Parathyroid adenoma (tissue), 2 donors: ENCODE data around the gene HSPB7.
"Not testable (repeated sequence)": the region's sequence is repeated elsewhere in the genome, so short reads cannot be mapped to it uniquely, and the experiment has no call there.

Source experiments
- H2AFZ ChIP-seq: fragments of 300-600 bp; sonication (generic); one replicate; pipeline ENCODE4 v1.7.0; 2017; ENCODE audit warnings: antibody characterized with exemption, mild to moderate bottlenecking
- H3K27ac ChIP-seq: fragments of 300-600 bp; sonication (generic); one replicate; pipeline ENCODE4 v1.7.0; 2017
- H3K27me3 ChIP-seq: fragments of 300-600 bp; sonication (generic); one replicate; pipeline ENCODE4 v1.7.0; 2017; ENCODE audit warnings: low read length; ENCODE audit not compliant: control insufficient read depth, insufficient read depth
- H3K36me3 ChIP-seq: fragments of 300-600 bp; sonication (generic); one replicate; pipeline ENCODE4 v1.7.0; 2017; ENCODE audit warnings: low read length; ENCODE audit not compliant: control insufficient read depth, insufficient read depth
- H3K4me1 ChIP-seq: fragments of 300-600 bp; sonication (generic); one replicate; pipeline ENCODE4 v1.7.0; 2017; ENCODE audit warnings: control low read depth
- H3K4me2 ChIP-seq: fragments of 300-600 bp; sonication (generic); one replicate; pipeline ENCODE4 v1.7.0; 2017; ENCODE audit warnings: low read length
- H3K4me3 ChIP-seq: fragments of 300-600 bp; sonication (generic); one replicate; pipeline ENCODE4 v1.7.0; 2017; ENCODE audit warnings: low read depth, low read length
- H3K79me2 ChIP-seq: fragments of 300-600 bp; sonication (generic); one replicate; pipeline ENCODE4 v1.7.0; 2017; ENCODE audit warnings: control low read depth
- H3K9ac ChIP-seq: fragments of 300-600 bp; sonication (generic); one replicate; pipeline ENCODE4 v1.7.0; 2017; ENCODE audit warnings: mild to moderate bottlenecking
- H3K9me3 ChIP-seq: fragments of 300-600 bp; sonication (generic); one replicate; pipeline ENCODE4 v1.7.0; 2017; ENCODE audit warnings: low read length; ENCODE audit not compliant: control insufficient read depth
- TF ChIP-seq, protein P1 (sequence below): fragments of 300-600 bp; sonication (generic); IDR thresholded peaks from one replicate; pipeline ENCODE4 v1.7.0; 2017; ENCODE audit warnings: antibody characterized with exemption, mild to moderate bottlenecking
- donor health status: primary hyperparathyroidism.

HSPB7 gene

DNA sequence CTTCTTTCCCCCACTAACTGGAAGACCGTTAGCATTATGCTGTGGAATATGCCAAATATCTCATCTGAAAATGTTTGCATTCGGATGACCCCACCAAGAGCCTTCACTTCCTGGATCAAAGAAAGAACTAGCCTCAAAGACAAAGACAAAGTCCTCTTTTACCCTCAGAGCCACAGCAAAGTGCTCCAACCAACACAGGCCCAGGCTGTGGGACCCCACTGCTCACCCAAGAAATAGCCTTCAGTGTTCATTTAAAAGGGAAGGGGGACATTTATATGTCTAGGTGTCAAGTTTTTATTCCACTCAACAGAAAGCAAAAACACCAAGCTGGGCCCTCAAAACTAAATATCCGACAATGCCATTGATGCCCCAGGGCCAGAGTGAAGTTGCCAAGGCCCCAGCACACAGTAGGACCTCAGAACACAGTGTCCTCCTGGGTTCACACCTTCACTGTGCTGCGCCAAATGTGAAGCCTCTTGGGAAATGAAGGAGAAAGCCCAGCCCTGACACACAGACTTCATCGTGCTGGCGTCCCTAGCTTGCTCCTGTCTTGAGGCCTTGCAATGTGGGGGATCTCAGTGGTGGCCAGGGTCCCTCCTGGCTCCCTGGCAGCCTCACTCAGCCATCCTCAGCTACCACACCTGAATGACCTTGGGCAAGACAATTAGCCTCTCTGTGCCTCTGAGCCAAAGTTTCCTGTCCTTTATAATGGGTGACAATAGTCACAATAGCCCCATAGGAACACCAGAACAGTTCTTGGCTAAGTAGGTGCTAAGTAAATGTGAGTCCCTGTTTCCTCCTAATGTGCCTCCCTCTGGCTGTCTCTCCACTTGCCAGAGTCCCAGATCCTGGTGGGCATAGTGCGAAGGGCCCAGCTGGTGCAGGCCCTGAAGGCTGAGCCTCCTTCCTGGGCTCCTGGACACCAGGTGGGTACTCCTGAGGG is 37.0 kb upstream of the HSPB7 start:
- Histone ChIP-seq H3K9ac (no peak overlapping the region), H3K27me3 (no peaks in the 10 kb centered on the region)

DNA sequence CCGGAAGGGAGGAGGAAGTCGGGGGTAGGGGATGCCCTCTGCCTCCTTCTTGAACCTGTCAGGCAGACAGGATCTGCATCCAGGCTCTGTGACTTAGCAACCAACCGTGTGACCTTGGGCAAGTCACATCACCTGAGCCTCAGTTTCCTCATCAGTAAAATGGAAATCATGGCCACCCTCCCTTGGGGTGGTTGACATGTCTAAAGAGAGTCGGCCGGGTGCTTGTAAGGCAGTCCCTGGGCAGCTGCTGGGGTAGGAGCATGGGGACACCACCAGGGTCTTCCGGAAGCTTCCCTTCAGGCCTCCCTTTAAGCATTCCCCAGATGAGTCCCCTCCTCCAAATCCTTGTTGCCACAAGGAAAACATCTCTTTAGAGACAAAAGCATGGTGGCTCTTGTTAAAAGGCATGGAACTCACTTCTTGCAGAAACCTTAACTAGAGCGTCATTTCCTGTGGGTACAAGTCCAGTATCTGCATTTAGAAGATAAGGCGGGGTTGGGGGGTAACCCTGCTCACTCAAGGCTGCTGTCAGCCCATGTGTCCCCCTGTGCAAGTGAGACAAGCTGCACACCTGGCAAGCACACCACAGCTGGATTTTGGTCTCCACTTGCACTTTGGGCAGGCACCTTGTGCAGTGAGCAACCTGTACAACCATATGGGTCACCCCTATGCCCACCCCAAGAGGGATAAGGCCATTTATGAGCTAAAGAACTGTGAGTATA is 36.1 kb upstream of the HSPB7 start:
- no peak overlapping the region for H3K4me3 ChIP-seq
- no peak overlapping the region for H3K9ac ChIP-seq
- H3K9me3 ChIP-seq: no peaks in the 10 kb centered on the region
- no peak overlapping the region for H3K27ac ChIP-seq
- H3K79me2 ChIP-seq: no peaks in the 10 kb centered on the region
- H3K27me3 ChIP-seq: no peaks in the 10 kb centered on the region
- peaks cover 2% of the 10 kb centered on the region for H3K4me1 ChIP-seq
- TF ChIP-seq, protein P1, sequence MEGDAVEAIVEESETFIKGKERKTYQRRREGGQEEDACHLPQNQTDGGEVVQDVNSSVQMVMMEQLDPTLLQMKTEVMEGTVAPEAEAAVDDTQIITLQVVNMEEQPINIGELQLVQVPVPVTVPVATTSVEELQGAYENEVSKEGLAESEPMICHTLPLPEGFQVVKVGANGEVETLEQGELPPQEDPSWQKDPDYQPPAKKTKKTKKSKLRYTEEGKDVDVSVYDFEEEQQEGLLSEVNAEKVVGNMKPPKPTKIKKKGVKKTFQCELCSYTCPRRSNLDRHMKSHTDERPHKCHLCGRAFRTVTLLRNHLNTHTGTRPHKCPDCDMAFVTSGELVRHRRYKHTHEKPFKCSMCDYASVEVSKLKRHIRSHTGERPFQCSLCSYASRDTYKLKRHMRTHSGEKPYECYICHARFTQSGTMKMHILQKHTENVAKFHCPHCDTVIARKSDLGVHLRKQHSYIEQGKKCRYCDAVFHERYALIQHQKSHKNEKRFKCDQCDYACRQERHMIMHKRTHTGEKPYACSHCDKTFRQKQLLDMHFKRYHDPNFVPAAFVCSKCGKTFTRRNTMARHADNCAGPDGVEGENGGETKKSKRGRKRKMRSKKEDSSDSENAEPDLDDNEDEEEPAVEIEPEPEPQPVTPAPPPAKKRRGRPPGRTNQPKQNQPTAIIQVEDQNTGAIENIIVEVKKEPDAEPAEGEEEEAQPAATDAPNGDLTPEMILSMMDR: no peak
- no peaks in the 10 kb centered on the region for H3K36me3 ChIP-seq
- no peak overlapping the region for H3K4me2 ChIP-seq
- H2AFZ ChIP-seq: no peak overlapping the region

More for the DNA sequence above, 37.0 kb upstream of the HSPB7 start:
- Histone ChIP-seq H3K36me3 (no peaks in the 10 kb centered on the region), H3K4me1 (peaks cover 2% of the 10 kb centered on the region), H3K9me3 (no peaks in the 10 kb centered on the region), H3K4me2 (no peak overlapping the region), H3K79me2 (no peaks in the 10 kb centered on the region), H2AFZ (no peak overlapping the region), H3K27ac (no peak overlapping the region), H3K4me3 (no peak overlapping the region)
- TF ChIP-seq, protein P1: no peak

- not testable (repeated sequence) for H3K9ac ChIP-seq, H3K36me3 ChIP-seq, H3K4me3 ChIP-seq, H3K4me1 ChIP-seq, H3K79me2 ChIP-seq, H3K27me3 ChIP-seq, H2AFZ ChIP-seq, H3K9me3 ChIP-seq, H3K4me2 ChIP-seq, H3K27ac ChIP-seq
These were observed 34.1 kb upstream of the HSPB7 start for GRCh38 chr1:16051949-16052348.

DNA sequence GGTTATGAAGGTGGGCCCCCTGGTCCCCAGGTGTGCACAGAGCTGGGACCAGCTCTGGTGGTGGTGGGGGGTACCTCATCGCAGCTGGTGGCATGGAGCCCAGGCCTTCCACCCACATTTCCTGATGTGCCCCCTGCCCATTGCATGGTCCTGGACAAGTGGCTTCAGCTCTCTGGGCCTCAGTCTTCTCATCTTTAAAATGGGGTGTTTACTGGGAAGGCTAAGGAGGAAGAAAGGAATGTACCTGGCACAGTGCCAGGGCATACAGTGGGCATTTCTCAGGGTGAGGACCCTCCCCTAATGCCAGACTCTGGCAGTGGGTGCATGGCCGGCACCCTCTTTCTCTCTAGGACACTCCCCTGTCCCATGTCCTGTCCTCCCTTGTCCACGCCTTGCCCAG is 33.2 kb upstream of the HSPB7 start:
- H3K9ac ChIP-seq: no peak overlapping the region
- no peaks in the 10 kb centered on the region for H3K79me2 ChIP-seq
- H2AFZ ChIP-seq: no peak overlapping the region
- no peaks in the 10 kb centered on the region for H3K9me3 ChIP-seq
- H3K4me1 ChIP-seq: peaks cover 2% of the 10 kb centered on the region
- TF ChIP-seq, protein P1: no peak
- H3K27me3 ChIP-seq: no peaks in the 10 kb centered on the region
- H3K4me2 ChIP-seq: no peak overlapping the region
- H3K4me3 ChIP-seq: no peak overlapping the region
- H3K36me3 ChIP-seq: no peaks in the 10 kb centered on the region
- no peak overlapping the region for H3K27ac ChIP-seq

DNA sequence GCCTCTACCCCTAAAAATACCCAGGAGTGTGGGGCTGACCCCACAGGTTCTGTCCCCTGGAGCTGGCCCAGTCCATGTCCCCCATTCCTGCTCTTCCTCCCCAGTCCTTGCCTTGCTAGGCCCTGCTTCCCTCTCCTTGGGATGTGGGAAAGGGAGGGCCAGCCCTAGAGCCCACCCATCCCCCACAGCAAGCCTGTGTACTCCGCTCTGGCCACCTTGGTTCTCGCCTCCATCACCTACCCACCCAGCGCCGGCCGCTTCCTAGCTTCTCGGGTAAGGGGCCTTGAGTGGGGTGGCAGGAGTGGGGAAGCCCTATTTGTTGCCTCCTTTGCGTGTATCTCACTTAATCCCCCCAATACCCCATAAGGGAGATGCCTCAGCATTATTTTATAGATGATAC is 32.5 kb upstream of the HSPB7 start:
- TF ChIP-seq, protein P1: no peak
- Histone ChIP-seq H3K4me1 (no peaks in the 10 kb centered on the region), H2AFZ (no peak overlapping the region), H3K4me2 (no peak overlapping the region), H3K27ac (no peak overlapping the region), H3K9ac (no peak overlapping the region), H3K36me3 (no peaks in the 10 kb centered on the region), H3K79me2 (no peaks in the 10 kb centered on the region), H3K27me3 (no peaks in the 10 kb centered on the region), H3K9me3 (no peaks in the 10 kb centered on the region), H3K4me3 (no peak overlapping the region)
